Thyroid gland (tissue), 4 donors: ENCODE results near the gene SNX9.

Source experiments
- CTCF ChIP-seq, 6 experiments: fragments of 200-600 bp in 3 of 6; fragments of 450-650 bp in 3 of 6; sonication (generic) in 3 of 6; IDR thresholded peaks; one replicate each; pipeline ENCODE4 v1.5.1; 2016 to 2019; ENCODE audit warnings: antibody characterized with exemption in 6 of 6, mild to moderate bottlenecking in 2 of 6, inconsistent platforms in 1 of 6, moderate library complexity in 1 of 6
- POLR2A ChIP-seq, 2 donors: fragments of 450-650 bp; IDR thresholded peaks; one replicate each; pipeline ENCODE4 v1.6.1; 2017; ENCODE audit warnings: antibody characterized with exemption in 2 of 2, mild to moderate bottlenecking in 2 of 2, moderate library complexity in 1 of 2

DNA sequence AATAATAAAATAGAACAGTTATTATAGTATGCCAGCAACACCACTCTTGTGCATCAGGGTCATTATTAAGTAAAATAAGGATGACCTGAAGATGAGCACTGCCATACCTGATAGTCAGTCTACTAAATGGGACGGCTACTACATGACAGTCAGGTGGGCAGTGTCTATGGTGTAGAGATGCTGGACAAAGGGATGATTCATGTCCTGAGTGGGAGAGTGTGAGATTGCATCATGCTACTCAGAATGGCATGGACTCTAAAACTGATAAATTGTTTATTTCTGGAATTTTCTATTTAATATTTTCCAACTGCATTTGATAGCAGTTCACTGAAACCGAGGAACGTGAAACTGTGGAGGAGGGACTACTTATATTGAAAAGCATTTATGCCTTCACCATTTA lies 38.8 kb downstream of the SNX9 start:
- TF ChIP-seq CTCF (IDR thresholded peaks at IDR 0.05) (no peak), POLR2A (IDR thresholded peaks at IDR 0.05) (no peak)
